Colonic mucosa (tissue), 4 donors: ENCODE results near the gene EPHX1. TPM values are rescaled to one million over a fixed set of nuclear protein-coding genes. Genes with fewer than 3 reads are reported as not detected.
"Not testable (repeated sequence)": the region's sequence is repeated elsewhere in the genome, so short reads cannot be mapped to it uniquely, and the experiment has no call there.

Experiments used
- DNase-seq: peaks from one replicate; pipeline ENCODE4 v3.0.0-alpha.2; 2020
- H3K27ac ChIP-seq: fragments of 200-600 bp; one replicate; pipeline ENCODE4 v1.8.0; 2021
- H3K27me3 ChIP-seq: fragments of 200-600 bp; one replicate; pipeline ENCODE4 v1.8.0; 2021
- H3K36me3 ChIP-seq: fragments of 200-600 bp; one replicate; pipeline ENCODE4 v1.8.0; 2021
- H3K4me1 ChIP-seq: fragments of 200-600 bp; one replicate; pipeline ENCODE4 v1.8.0; 2021; ENCODE audit warnings: mild to moderate bottlenecking
- H3K4me3 ChIP-seq: fragments of 200-600 bp; one replicate; pipeline ENCODE4 v1.8.0; 2021
- H3K9ac ChIP-seq, 2 donors: one replicate each; pipeline ENCODE4 v1.7.0; 2013; ENCODE audit warnings: control low read depth in 2 of 2, low read depth in 2 of 2, low read length in 2 of 2
- H3K9me3 ChIP-seq: fragments of 200-600 bp; one replicate; pipeline ENCODE4 v1.8.0; 2021
- intact Hi-C: fragments of 100-400 bp; cut with DNase I; formaldehyde crosslinking; loops from one replicate; pipeline ENCODE4 v1.14.1; 2022
- total RNA-seq, 2 donors: library from RNA; stranded (reverse); fragmentation: NEBNext Ultra II Directional in 1 of 2; extraction: Animal tissue kit (Norgen Biotek cat#: 25700) in 1 of 2; gene quantifications; one replicate each; pipeline ENCODE4 v1.2.1, GENCODE V29; 2021
- TF ChIP-seq, protein P1 (sequence below): fragments of 200-600 bp; IDR thresholded peaks from one replicate; pipeline ENCODE4 v1.8.0; 2022; ENCODE audit warnings: antibody characterized with exemption, mild to moderate bottlenecking
- donor health status: healthy.
- donor health status: DM: no; HTN: no; CAD: no.
- donor health status: DM: no; HTN: no; CAD: no.

EPHX1 gene
- total RNA-seq: 10 to 100 TPM; 58.0 to 61.9 TPM

DNA sequence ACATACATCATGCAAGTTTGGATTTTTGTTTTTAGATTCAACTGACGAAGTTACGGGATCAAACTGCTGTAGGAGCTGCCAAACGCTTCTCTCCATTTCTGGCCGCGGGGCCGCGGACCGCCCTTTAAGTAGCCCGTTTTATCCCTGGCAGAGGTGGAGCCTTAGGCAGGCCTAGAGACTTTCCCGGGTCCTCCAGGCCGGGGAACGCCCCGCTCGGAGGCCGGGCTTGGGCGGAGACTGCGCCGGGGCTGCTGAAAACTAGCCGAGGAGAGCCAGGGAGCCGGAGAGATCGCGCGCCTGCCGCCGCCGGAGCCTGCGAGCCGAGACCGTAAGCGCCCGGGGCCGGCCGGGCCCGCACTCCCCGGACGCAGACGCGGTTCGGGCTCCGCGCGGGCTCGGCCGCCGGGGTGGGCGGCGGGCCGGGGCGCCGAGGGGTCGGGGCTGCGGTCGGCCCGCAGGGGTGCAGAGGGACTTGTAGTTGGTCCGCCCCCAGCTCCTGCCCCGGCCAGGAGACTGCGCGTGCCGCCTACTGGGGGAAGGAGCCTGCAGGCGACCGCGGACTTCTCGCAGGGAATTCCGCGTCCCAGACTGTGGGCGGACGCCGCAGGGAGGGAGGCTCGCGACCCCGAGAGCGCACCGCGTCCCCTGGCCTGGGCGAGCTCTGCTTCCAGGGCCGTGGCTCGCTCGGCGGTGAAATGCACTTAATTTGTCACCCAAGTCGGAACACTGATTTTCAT lies at the start of gene EPHX1:
TSS of gene EPHX1 (plus strand) at position 283 of the 737 bp plus-strand sequence. CDS start 18,606 bp downstream, outside the sequence.
- Histone ChIP-seq H3K9ac (peak within 1 kb of the TSS; percentile 76 to 83), H3K36me3 (no peaks in the 10 kb centered on the region), H3K4me1 (peaks cover 18% of the 10 kb centered on the region), H3K27me3 (no peaks in the 10 kb centered on the region), H3K4me3 (peak within 1 kb of the TSS; percentile 64), H3K9me3 (no peaks in the 10 kb centered on the region), H3K27ac (peak within 1 kb of the TSS; percentile 58)
- DNase-seq: peak; percentile 96
- TF ChIP-seq, protein P1, sequence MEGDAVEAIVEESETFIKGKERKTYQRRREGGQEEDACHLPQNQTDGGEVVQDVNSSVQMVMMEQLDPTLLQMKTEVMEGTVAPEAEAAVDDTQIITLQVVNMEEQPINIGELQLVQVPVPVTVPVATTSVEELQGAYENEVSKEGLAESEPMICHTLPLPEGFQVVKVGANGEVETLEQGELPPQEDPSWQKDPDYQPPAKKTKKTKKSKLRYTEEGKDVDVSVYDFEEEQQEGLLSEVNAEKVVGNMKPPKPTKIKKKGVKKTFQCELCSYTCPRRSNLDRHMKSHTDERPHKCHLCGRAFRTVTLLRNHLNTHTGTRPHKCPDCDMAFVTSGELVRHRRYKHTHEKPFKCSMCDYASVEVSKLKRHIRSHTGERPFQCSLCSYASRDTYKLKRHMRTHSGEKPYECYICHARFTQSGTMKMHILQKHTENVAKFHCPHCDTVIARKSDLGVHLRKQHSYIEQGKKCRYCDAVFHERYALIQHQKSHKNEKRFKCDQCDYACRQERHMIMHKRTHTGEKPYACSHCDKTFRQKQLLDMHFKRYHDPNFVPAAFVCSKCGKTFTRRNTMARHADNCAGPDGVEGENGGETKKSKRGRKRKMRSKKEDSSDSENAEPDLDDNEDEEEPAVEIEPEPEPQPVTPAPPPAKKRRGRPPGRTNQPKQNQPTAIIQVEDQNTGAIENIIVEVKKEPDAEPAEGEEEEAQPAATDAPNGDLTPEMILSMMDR: no peak
- intact Hi-C loops: no loop called here

DNA sequence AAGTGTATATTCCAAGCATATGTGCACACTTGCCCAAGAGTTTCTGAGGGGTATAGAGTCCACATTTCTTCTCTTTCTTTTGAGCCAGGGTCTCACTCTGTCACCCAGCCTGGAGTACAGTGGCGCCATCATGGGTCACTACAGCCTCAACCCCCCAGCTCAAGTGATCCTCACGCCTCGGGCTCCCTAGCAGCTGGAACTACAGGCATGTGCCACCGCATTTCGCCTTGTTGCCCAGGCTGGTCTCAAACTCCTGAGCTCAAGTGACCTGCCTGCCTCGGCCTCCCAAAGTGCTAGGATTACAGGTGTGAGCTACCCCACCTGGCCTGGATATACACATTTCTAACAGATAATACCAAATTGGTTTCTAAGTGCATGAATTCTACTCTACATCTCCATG lies 49.4 kb upstream of the EPHX1 start:
- TF ChIP-seq, protein P1: no peak
- H3K9ac ChIP-seq: no peak overlapping the region
- H3K9me3 ChIP-seq: no peaks in the 10 kb centered on the region
- intact Hi-C loops: no loop called here
- no peak overlapping the region for H3K4me3 ChIP-seq
- H3K4me1 ChIP-seq: no peaks in the 10 kb centered on the region
- no peaks in the 10 kb centered on the region for H3K27me3 ChIP-seq
- H3K27ac ChIP-seq: no peak overlapping the region
- no peaks in the 10 kb centered on the region for H3K36me3 ChIP-seq
- DNase-seq: no peak

DNA sequence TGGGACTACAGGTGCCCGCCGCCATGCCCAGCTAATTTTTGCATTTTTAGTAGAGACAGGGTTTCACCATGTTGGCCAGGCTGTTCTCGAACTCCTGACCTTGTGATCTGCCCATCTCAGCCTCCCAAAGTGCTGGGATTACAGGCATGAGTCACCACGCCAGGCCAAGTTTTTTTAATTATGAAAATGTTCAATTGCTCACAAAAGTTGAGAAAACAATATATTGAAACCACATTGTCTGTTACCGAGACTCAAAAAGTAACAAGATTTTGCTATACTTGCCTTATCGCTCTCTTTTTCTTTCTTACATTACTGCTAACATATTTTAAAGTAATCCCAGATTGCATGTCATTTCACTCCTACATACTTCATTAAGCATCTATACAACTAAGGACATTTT lies 48.5 kb upstream of the EPHX1 start:
- H3K27me3 ChIP-seq, intact Hi-C loops, H3K36me3 ChIP-seq, DNase-seq, H3K4me3 ChIP-seq, H3K9me3 ChIP-seq, H3K4me1 ChIP-seq, H3K27ac ChIP-seq, H3K9ac ChIP-seq: not testable (repeated sequence)

DNA sequence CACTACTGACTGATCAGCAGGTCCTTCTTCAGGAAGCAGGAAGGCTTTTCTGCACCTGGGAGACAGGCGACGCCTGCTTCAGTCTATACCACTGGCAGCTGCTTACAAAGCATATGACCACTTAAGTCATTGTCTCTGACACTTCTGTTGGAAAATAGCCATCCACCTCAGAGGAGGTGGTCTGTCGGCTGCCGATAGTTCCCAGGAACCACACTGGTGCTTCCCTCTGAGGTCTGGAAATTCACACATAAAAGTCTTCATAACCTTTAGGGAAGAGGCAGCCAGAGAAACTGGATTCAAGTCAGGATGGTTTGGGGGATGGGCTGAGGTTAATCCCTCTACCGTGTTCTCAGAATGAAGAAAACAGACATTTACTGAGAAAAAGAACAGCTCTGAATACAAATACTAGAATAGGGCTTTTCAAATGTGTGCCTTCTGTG lies 47.9 kb upstream of the EPHX1 start:
- Histone ChIP-seq H3K36me3 (no peaks in the 10 kb centered on the region), H3K9ac (no peak overlapping the region), H3K27me3 (no peaks in the 10 kb centered on the region), H3K4me3 (no peak overlapping the region), H3K27ac (no peak overlapping the region), H3K9me3 (no peaks in the 10 kb centered on the region), H3K4me1 (no peaks in the 10 kb centered on the region)
- no peak for DNase-seq
- intact Hi-C loops: no loop called here
- TF ChIP-seq, protein P1: no peak

DNA sequence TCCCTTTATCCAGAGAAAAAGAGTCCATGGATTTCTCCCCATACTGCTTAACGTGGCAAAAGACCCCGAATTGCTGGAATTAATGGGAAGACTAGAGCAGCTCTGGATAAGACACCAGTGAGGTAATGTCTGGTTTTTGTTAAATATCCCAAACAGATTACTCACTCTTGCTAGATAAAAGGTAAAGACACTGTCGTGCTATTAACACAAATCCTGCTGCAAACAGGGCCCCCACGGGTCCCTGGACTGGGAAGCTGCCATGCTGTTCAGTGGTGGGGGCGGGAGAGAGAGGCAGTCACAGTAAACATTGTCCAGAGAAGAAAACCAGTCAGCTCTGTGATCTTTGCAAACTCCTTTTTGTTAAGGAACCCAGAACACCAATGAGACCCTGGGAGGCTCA lies 47.5 kb upstream of the EPHX1 start:
- H3K27ac ChIP-seq: no peak overlapping the region
- H3K4me1 ChIP-seq: no peaks in the 10 kb centered on the region
- TF ChIP-seq, protein P1: no peak
- no peak overlapping the region for H3K4me3 ChIP-seq
- no peaks in the 10 kb centered on the region for H3K36me3 ChIP-seq
- no peaks in the 10 kb centered on the region for H3K9me3 ChIP-seq
- no peak for DNase-seq
- no peak overlapping the region for H3K9ac ChIP-seq
- H3K27me3 ChIP-seq: no peaks in the 10 kb centered on the region
- intact Hi-C loops: no loop called here
